GM23248 (cell line): ENCODE data around the gene PDK1.

Experiments
- EZH2 ChIP-seq: fragments of 200-600 bp; sonication (generic); IDR thresholded peaks from 2 replicates; pipeline ENCODE4 v1.6.1; 2018; ENCODE audit warnings: antibody characterized with exemption, mild to moderate bottlenecking; ENCODE audit not compliant: insufficient read depth, poor library complexity, severe bottlenecking
- EZH2phosphoT487 ChIP-seq: fragments of 200-600 bp; sonication (generic); IDR thresholded peaks from 2 replicates; pipeline ENCODE4 v1.6.1; 2018; ENCODE audit warnings: antibody characterized with exemption, moderate library complexity, mild to moderate bottlenecking, low read depth; ENCODE audit not compliant: insufficient read depth

- TF ChIP-seq EZH2phosphoT487 (no peak), EZH2 (no peak)
Measured at GRCh38 chr2:172555272-172555521, 693 bp upstream of the PDK1 start.
